SH-SY5Y (cell line): ENCODE results near the gene PLOD3.

Source experiments
- GATA2 ChIP-seq: IDR thresholded peaks from 2 replicates; pipeline ENCODE4 v1.6.1; 2011; ENCODE audit warnings: mild to moderate bottlenecking, low read depth, low read length
- GATA3 ChIP-seq: IDR thresholded peaks from 2 replicates; pipeline ENCODE4 v1.6.1; 2011; ENCODE audit warnings: low read depth, mild to moderate bottlenecking, low read length, moderate library complexity

PLOD3 gene

DNA sequence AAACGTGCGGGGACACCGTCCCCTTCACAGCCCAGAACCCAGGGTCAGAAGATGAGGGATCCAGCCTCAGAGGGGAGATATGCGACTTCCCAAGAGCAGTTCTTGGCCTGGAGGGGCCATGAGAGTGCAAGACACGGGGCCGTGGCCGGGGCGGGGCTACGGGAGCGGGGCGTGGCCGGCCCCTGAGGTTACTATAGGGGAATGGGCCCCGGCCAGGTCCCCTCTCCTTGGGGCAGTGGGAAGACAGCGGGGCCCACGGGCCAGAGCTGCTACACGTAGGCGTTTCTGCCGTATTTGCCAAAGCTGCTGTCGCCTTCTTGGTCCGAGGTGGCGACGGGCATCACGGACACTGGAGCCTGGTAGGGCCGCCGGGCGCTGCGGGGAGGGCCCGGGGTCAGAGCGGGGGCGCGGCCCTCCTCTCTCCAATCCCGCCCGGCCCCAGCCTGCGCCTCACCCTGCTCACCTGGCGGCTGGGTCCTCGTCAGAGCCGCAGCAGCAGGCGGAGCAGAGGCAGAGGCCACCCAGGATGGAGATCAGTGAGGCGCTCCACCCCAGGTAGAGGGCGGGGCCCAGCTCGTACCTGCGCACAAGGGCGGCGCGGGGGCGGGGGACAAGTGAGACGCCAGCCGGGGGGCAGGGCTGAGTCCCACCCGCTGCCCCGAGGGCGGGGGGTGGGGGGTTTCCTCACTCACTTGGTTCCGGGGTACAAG is 14.9 kb upstream of the PLOD3 start:
- TF ChIP-seq GATA2 = no peak
- TF ChIP-seq GATA3 = no peak

DNA sequence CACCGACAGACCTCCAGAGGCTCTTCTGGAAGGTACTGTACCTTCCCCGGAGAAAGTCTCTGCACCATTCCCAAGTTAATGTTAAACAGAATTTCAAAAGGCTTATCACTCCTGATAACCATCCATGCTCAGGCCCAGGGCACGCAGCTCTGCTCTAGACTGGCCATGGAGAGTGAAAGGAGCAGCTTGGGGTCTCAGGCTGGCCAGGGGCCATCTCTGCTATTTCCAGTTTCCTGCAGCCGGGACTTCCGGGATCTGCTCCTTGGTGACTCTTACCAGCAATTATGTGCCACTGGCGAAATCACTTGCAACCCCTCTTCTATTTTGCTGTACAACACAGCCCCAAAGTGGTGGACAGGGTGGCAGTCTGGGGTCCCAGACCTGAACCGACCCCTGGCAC is 14.3 kb upstream of the PLOD3 start:
- TF ChIP-seq GATA3 (no peak), GATA2 (no peak)

DNA sequence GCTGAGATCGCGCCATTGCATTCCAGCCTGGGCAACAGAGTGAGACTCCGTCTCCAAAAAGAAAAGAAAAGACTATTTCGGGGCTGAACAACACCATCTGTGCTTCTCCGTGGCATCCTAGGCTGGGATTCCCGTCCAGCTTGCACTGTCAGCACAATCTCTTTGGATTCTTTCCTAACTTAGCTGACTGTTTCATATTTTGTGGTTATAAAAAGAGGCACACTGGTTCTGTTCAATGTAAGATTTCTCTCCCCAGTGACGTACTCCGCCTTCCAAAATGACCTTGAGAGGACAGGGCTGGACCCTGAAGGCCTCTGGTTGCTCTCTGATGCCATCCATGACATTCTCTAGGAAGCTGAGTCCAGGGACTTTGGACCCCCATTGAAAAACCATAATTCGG is 9.3 kb upstream of the PLOD3 start:
- TF ChIP-seq GATA3 (no peak), GATA2 (no peak)

DNA sequence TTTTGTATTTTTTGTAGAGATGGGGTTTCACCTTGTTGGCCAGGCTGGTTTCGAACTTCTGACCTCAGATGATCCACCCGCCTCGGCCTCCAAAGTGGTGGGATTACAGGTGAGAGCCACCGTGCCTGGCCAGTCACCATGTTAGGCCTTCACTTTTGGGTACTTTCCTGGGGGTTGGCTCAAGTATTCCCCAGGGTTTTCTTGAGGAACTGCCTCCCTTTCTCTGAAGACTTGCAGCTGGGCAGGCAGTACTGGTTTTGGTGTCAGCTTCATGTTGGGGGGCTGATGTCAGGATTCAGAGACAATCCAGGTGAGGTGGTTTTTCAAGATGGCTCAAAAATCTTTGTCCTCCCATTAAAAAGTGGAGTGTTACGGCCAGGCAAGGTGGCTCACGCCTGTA is 8.3 kb upstream of the PLOD3 start:
- no peak for TF ChIP-seq GATA3
- TF ChIP-seq GATA2 = no peak

DNA sequence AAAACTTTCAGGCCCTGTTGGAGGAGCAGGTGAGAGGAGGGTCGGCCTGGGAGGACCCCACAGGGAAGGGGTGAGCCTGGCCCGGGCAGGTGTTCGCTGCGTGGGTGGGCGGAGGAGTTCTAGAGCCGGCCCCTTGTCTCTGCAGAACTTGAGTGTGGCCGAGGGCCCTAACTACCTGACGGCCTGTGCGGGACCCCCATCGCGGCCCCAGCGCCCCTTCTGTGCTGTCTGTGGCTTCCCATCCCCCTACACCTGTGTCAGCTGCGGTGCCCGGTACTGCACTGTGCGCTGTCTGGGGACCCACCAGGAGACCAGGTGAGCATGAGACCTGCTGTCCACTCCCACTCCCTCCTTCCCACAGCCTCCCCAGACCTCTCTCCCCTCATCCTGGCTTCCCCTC is 6.1 kb upstream of the PLOD3 start:
- TF ChIP-seq GATA2 (no peak), GATA3 (no peak)

DNA sequence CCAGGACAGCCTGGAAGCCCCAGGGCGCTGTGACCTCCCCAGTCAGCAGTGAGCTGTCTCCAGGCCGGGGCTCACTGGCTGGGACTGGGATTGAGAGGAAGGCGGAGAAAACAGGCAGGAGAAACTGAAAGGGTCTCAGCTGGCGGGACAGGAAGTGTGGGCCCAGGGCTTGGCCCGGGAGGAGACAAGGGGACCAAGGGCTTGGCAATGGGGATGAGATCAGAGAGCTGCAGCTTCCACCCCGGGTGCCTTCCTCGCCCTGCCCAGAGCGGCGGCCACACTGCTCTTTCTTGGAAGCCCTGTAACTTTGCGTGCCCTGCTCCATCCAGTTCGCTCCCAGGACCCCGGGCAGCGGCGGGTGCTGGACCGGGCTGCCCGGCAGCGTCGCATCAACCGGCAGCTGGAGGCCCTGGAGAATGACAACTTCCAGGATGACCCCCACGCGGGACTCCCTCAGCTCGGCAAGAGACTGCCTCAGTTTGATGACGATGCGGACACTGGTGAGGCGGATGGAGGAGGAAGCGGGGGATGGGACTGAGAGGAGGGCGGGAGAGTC is 5.0 kb upstream of the PLOD3 start:
- TF ChIP-seq GATA2 (no peak), GATA3 (no peak)

DNA sequence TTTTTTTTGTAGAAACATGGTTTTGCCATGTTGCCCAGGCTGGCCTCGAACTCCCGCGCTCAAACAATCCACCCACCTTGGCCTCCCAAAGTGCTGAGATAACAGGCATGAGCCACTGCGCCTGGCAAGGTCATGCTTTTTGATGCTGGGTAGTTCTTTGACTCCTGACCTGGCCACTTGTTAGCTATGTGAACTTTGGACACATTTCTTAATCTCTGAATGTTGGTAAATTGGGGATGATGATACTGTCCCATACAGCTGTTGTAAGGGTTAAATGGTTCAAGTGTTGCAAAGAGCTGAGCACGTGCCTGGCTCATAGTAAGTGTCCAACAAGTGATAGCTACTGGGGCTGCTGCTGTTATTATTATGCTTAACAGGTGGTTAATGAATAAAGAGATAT is 2.9 kb upstream of the PLOD3 start:
- no peak for TF ChIP-seq GATA3
- TF ChIP-seq GATA2 = no peak

DNA sequence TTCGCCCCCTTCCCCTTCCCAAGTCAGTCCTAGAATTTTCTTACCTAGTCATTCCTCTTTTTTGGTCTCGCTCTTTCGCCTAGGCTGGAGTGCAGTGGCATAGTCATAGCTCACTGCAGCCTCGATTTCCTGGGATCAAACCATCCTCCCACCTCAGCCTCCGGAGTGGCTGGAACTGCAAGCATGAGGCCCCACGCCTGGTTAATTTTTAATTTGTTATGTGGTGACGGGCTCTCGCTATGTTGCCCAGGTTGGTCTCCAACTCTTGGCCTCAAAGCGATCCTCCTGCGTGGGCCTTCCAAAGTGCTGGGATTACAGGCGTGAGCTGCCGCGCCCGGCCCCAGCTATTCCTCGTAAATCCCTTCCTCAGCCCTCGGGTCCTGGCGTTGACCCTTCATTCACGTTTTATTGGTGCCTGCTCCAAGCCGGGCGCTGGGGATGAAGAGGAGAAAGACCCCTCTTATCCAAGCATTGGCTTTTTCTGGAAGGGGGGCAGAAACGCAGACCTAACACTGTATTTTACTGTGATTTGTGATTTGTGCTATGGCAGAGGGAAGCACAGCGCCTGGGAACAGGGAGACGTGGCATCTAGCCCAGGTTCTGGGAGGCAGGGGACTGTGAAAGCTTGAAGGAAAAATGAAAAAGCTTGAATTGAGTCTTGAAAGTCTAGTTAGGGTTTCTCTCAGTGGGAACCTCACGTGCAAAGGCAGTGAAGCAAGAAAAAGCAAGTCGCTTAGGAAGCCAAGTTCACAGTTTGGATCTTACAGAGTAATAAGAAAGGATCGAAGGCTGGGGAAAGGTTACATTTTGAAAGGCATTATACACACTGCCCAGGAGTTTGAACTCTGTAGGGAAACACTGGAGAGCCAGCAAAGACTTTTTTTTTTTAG is 1.1 kb upstream of the PLOD3 start:
- no peak for TF ChIP-seq GATA2
- no peak for TF ChIP-seq GATA3

DNA sequence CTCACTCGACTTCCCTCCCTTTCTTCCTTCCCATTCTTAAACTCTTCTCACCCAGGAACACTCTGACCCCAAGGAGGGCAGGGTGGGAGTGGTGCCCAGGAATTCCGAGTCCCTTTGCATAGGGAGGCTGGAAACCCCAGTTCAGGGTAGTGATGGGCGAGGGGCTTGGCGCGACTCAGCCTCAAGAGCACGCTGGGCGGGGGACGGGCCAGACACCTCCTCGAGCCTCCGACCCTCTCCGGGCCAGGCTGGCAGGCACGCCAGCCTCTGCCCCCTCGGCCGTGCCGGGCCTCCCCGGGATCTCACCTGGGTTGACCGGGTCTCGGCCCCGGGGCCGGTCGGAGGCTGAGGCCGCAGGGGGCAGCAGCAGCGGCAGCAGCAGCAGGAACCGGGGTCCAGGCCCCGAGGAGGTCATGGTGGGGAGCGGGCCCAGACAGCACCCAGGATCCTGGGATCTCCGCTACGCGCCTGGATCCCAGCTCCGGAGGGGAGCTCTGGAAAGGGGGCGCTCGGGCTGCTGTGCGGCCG is 457 bp downstream of the PLOD3 start:
- TF ChIP-seq GATA2 (no peak), GATA3 (no peak)

DNA sequence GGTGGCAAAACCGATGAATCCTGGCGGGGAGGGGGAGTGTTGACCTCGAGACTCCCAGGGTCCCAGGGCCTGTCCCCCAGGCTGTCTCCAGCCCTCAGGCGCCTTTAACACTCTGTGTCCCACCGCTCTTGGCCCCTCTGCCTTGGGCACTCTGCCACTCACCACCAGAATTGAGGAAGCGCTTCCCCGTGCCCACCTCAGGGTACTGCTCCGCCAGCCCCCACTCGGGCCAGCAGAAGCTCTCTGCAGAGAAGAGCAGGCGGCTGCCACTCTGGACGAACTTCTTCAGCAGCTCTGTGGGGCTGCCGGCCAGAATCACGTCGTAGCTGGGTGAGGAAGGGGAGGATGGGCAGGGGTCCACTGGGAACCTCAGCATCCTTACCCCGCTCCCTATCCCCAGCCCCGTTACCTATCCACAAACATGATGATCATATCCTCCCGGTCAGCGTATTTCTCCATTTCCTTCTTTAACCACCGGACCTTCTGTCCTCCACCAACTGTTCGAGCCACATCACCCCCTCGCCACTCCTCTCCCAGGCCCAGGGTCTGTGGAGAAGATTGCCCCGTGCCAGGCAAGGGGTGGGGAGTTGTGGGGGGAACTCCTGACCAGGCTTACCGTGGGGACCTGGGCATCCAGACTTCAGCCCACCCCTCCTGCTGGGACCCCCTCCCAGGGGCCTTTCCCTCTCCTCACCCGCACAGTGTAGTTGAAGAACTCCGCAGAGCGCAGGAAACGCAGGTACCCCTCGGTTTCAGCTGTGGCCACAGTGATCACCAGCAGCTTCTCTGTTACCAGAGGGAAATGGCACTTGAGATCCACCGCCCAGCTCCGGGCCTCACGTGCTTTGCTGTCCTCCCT is 1.2 kb downstream of the PLOD3 start:
- TF ChIP-seq GATA2 (no peak), GATA3 (no peak)

DNA sequence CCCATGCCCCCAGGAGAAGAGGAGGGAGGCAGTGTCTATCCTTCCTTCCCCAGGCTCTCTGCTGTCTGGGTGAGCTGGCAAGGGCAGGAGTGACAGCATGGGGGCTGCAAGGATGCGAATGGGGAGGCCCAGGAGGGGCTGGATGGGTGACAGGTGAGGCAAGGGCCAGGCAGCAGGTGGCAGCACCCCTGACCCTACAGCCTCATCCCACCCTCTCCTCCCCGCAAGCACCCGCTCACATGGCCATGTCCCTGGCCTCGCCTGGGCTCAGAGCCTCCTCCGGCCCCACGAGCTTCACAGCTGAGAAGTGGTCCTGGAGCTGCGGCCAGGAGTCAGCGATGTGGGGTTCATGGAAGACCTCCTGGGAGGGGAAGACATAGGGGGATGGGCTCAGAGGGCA is 5.4 kb downstream of the PLOD3 start:
- TF ChIP-seq GATA3 (no peak), GATA2 (no peak)

DNA sequence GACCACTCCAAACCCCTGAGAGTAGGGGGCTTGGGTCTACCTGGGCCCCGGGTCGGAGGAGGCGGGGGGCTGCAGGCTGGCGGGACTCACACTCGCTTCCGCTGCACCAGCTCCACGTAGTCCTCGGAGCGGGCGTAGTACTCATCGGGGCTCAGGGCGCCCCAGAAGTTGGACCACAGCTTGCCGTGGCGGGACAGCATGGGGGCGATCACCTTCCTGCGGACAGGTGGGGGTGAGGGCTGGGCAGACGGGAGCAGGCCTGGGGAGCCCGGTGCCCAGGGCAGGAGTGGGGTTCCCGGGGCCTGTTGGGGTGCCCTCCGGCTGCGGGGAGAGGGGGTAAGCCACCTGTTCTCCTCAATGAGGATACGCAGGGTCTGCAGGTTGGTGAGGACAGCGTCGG is 5.9 kb downstream of the PLOD3 start:
- TF ChIP-seq GATA2 (no peak), GATA3 (no peak)

DNA sequence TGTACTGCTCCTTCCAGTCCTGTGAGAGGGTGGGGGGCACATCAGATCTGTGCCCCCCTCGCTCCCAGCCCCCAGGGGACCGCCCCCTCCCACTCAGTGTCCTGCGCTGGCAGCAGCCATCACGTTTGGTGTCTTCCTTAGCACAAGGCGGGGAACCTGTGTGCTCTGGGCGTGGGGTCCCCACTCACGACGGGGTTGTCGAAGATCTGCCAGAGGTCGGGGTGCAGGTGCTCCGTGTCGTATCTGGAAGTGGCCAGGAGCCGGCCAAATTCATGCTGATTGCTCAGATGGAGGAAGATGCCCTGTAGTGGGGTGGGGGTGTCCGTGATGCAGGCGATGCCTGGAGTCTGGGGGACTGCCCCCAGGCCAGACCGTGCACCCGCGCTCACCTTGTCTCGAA is 7.2 kb downstream of the PLOD3 start:
- TF ChIP-seq GATA2 (no peak), GATA3 (no peak)

DNA sequence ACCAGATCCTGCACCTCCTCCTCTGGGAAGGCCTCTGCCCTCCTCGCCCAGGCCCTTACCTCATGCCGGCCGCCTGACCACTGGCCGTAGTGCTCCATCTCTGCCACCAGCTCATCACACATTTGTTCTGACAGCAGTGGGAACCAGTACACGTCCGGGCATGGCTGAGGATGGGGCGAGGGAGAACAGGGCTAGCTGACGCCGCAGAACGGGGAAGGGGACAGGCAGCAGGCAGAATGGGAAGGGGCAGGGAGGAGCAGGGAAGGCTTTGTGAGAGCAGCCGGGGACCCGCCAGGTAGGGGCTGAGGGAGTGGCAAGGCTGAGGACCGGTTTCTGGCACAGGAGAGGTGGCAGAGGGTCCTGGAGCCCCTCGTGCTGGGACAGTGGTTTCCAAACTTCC is 8.6 kb downstream of the PLOD3 start:
- no peak for TF ChIP-seq GATA3
- no peak for TF ChIP-seq GATA2
